HG03378 (cell line): ENCODE data around the gene MBD2.
"Not testable (repeated sequence)": the region's sequence is repeated elsewhere in the genome, so short reads cannot be mapped to it uniquely, and the experiment has no call there.

ENCODE experiments used
- ATAC-seq: cut with Tn5 transposase; IDR thresholded peaks from one replicate; pipeline ENCODE4 v1.9.1; 2021; ENCODE audit warnings: mild to moderate bottlenecking, moderate library complexity; ENCODE audit not compliant: unreplicated experiment

Gene MBD2

DNA sequence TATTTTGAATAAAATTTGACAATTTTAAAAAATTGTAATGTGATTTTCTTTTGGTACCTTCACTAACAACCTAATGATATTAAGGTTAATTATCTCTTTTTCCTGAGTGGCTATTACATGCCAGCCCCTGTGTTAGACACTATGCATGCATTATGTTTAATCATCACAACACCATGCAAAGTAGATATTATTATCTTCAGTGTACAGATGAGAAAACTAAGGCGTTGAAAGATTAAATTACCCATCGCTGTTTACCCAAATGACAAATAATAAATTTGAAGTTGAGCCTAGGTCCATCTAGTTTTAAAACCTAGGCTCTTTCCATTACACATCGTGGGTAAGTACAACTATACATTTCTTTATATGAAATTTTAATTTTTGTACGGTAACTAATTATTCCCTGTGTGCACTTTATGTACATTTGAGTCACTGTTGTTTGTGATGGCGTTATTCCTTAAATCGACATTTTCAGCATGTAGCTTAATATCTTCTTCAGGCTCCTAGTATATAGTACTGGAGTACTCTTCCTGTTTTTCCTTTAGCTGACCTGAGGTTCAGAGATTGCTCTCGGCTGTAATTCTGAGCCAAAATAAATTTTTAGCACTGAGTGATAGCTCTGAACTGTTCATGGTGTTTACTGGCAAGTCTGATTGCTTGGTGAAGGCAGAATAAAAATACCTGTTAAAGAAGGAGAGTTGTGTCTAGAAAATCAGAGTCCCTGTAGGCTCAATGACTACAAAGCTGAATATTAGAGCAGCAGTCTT lies 13.9 kb upstream of the MBD2 start:
- ATAC-seq: no peak

DNA sequence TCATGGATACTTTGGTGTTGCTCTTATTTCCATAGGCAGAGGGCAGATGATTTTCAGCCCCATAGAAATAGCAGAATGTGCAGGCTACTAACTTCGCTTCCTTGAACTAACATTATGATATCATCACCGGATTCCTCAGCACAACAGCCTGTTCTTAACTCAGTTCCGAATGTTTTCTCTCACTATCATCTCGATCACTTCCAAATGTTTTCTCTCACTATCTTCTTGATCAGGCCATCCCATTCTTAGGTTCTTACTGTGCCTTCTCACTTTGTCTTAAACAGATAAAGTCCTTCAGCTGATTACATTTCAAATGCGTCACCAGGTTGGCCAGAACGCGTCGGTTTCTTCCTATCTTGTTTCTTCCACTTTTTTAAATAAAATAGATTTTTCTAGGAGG lies 11.4 kb upstream of the MBD2 start:
- ATAC-seq: no peak

DNA sequence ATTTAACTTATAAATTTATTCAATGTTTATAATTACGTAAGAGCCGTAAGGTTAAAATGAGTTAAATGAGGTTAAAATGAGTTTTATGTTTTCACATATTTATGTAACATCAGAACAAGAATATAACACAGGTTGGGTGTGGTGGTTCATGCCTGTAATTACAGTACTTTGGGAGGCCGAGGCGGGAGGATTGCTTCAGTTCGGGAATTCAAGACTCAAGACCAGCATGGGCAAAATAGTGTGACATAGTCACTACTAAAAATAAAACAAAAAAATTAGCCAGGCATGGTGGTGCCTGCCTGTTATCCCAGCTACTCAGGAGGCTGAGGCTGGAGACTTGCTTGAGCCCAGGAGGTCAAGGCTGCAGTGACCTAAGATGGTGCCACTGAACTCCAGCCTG lies 9.3 kb upstream of the MBD2 start:
- no peak for ATAC-seq

DNA sequence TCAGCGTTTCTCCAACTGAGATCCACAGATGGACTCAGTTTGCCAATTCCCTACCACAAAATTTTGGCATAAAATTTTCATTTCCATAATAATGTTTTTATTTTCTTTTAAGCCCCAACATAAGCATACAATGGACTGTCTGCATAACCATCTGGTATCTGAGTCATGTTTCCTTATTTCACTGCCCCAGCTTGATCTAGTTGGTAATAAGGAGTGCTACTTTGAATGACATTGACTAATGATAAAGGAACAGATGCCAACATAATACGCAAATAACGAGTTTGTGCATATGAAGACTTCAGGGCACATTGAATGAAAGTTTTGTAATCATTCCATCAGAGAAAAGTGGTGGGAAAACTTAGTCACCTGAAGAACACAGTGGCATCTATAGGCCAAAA lies 8.8 kb upstream of the MBD2 start:
- no peak for ATAC-seq

DNA sequence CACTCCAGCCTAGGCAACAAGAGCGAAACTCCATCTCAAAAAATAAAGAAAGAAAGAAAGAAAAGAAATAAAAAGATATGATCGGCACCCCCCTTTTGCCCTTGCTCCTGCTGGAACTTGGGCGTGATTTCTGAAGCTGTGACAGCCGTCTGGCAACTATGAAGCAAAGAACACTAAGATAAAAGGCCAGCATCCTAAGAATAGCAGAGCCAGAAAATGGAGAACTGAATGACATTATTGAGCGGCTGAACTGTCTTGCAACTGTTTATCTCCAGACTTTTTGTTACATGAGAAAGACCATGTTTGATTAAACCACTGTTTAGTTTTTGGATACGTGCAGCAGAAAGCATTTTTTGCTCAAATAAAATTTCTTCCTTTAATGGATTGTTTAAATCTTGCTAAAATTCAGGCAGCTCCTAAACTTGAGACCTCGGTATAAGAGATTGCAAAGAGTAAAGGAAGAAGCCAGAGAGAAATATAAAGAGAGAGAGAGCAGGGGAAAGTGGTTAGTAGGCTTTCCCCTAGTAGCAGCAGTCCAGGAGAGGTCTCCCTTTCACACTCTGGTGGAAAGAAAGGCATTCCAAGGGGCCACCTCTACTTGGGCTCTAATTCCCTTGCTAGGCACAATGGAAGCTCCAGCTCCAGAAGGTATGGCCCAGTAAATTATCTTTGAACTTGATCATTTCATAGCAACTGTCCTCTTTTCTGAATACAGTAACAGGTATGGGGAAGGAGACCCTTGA lies 8.2 kb upstream of the MBD2 start:
- ATAC-seq: no peak

DNA sequence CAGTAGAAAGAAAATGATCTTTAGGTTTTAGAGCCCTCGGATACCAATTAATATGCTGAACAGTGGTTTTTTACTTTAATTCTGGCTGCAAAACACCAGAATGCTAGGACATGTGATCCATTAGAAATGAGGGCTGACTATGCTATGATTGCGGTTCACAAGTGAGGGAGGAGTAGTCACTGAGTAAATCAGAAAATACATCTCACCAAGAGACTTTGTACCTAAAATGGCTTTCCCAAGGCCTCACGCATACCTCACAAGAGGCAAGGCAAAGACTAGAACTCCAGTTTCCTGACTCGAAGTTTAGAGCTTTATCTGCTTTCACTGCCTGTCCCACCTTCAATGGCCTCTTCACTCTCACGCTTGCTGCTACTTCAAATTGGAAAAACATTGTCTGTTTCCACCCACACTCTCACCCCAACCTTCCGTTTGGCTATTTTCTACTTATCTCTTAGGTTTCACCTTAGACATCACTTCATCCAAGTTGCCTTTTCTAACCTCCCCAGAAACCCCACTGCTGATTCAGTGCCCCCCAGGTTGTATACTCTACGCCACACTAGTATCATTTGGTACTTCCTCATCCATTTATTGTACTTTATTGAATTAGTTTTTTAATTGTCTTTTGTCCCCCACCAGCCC lies 5.1 kb upstream of the MBD2 start:
- ATAC-seq: no peak

DNA sequence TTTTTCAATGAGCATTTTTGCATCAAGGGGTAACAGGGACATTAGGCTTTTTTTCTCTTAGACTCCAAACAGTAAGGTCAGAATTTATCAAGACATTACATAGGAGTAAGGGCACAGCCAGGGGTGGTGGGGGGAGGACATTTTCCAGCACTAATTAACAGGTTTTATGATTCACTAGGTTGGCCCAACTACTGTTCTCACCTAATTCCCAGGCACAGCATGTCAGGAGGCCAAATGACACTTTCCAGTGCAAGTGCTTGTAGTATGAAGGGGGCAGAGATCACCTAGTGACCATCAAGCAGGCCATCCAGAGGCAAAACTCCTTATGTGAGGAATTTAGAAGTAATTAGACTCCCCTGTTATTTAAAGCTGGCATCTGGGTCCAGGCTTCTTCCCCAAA lies 3.9 kb upstream of the MBD2 start:
- ATAC-seq: no peak

DNA sequence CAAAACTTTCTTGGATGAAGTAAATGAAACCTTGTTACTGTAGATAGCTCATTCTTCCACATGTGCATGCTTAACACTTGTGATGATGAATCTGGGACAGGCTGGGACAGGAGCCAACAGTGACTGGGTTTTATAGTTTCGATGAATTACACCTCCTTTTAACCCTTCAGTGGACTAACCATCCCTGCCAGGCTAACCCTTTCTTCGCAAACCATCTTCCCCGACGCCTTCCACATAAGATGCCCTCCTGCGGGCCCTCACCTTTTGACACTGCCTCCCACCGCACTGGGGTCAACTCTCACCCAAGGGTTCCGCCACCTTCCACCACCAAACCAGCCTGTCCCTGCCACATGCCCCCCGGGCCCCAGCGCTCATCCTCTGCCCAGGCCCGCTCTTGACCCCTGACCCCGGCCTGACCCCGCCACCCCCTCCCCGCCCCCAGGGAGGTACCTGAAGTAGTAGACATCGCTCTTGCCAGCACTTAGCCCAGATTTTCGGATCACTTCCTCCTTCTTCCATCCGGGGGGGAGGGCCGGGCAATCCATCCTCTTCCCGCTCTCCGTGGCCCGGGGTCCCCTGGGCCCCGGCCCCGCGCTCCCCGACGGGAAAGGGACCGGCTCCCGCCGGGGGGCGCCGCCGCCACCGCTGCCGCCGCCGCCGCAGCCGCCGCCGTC lies 764 bp downstream of the MBD2 start:
- peak; percentile 35 for ATAC-seq

DNA sequence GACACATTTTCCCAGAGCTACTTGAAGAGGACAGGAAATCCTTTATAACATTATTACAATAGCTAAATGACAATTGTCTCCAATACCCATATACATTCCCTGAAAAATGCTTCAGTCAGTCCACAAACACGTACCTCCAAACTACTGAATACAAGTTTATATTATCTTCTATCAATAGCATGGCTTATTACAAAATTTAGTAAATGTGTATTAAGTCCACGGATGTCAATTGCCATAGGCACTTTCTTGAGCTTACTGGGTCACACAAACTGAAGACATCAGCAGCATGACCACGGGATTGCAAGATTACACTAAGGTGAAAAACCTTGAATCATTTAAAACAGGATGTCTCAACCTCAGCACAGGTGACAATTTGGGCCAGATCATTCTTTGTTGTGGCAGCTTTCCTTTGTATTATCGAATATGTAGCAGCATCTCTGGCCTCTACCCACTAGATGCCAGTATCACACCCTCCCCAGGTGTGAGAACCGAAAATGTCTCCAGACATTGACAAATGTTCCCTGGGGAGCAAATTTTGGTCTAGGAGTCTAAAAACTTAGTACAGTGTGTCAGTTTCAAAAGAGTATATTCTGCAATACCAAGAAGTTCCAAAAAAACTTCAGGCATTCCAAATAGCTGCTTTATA lies 1.4 kb downstream of the MBD2 start:
- ATAC-seq: peak; percentile 51

DNA sequence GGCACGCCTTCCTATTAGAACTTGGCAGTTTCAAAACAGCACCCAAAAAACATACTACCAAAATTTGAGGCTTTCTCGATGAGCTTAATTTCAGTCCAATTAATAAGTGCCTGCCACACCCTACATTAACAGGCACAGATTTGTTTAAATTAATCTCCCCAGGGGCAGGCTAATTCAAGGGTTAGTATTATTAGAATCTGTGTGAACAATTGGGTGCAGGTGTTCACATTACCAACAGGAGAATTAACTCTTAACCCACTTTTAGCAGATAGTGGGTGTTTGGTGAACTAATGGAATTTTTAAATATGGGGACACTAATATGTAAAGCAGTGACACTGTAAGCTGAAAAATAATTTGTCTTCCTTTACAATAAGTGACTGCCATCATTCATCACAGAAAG lies 4.1 kb downstream of the MBD2 start:
- ATAC-seq: no peak

DNA sequence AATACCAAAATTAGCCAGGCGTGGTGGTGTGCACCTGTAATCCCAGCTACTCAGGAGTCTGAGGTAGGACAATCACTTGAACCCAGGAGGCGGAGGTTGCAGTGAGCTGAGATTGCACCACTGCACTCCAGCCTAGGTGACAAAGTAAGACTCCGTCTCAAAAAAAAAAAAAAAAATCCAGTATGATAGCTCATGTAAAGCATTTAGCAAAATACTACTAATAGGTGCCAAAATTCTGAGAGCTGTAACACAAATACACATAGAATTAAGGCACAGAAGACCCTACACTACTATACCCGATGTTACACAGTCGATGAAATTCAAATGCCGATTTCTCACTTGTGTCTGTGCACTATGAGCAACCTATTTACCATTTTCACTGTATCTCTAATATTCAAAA lies 5.7 kb downstream of the MBD2 start:
- not testable (repeated sequence) for ATAC-seq

DNA sequence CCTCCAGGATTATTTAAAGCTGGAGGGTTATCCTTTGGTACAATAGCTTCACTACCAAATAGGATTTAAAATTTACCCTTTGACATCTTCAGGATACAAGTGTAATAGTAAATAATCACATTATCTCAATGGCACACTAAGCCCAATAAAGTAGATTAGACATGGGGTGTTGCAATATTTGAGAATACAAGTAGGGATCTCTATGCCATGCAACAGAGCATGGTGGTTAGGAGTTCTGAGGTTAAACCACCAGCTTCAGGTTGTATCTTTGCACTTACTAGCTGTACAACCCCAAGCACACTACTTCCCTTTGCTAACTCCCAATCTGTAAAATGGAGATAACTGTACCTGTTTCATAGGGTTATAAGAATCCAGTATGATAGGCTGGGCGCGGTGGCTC lies 6.2 kb downstream of the MBD2 start:
- ATAC-seq: no peak

DNA sequence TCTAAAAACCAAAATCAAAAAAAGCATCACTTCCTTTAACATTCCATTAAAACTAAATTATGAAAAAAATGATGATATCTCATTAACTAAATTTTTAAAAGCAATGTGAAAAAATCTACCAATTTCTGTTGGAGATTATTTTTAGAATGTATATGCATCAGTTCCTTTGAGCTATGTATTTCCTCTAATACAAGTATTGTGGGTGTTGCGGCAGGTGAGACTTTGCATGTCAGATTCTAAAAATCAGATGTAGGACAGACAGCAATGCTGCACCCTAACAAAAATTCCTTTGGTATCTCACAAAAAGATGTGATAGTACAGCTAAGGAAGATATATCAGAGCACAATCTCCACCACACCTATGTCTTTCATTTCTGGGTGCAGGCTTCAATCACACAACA lies 6.8 kb downstream of the MBD2 start:
- peak; percentile 55 for ATAC-seq

DNA sequence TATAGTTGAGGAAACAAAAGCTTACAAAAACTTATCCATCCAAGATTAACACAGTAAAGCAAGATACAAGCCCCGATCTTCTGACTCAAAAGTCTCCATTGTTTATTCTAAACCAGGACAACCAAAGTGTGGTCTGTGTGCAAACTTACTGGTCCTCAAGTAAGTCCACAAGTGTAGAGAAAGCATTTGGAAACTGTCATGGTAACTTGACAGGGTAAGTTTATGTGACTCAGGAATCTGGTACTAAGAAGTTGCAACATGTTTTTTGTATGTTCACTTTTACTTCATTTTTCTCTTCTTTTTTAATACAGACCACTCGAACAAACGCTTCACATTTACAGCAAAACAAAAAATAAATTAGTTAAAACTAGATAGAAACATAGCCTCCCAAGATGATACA lies 9.4 kb downstream of the MBD2 start:
- ATAC-seq: no peak

DNA sequence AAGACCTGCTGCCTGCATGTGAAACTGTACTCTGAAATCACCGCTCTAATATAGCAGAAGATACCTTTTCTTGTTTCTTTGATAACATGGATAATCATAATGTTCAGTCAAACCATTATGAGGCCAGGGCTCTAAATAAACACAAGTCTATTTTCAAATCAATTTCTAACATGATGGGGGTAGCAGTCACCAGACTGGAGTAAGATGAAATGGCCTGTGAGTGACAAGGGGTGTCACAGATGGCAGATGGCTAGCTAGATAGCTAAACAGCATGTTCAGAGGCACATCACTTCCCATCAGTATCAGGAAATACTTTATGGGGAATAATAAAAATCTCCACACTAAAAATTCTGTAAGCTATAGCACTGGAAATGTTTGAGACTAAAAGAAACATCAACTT lies 14.0 kb downstream of the MBD2 start:
- ATAC-seq: peak; percentile 34

DNA sequence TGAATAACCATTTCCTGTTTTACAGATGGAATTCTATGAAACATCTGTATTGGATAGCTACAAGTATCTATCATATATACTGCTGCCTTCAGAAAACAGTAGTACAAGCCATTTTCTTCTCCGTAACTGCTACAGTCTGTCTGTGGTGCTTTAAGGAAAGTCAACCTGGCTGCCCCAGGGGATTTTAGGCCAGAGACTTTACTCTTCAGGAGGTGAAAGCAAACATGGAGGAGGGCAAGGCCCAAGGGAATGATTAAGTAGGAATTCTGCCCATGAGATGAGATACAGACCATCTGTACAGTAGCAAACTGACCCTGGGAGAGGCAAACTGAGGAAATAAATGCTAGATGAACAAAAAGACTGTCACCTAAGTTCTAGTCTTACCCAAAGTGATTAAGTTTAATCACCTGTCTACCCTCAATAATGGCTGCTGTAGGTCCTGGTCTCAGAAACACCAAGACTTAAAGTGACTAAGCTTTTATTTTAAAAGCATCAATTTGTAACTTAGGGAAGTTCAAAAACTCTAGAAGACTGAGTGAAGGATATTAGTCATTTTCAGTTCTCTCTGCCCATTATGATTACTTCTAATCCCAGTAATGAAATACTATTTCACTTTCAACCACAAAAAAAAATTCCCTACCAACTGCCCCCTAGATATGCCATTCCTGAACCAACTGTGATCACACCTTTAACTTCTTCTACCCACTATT lies 14.8 kb downstream of the MBD2 start:
- ATAC-seq: peak; percentile 89

DNA sequence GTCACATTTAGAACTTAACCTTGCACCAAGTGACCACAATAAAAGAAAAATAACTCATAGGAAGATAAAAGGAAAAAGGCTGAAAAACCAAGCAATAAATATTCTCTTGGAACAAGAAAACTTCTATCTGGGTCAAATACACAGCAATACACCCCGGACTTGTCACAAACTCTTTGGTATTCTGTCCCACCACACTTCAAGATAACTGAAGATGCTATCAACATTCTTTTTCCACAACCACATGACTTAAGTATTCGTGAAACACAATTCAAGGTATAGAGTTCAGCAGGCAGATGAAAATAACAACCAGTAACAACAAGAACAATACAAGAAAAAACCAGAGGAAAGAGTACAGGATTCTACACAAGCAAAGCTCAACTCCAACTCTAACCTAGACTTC lies 18.0 kb downstream of the MBD2 start:
- no peak for ATAC-seq

DNA sequence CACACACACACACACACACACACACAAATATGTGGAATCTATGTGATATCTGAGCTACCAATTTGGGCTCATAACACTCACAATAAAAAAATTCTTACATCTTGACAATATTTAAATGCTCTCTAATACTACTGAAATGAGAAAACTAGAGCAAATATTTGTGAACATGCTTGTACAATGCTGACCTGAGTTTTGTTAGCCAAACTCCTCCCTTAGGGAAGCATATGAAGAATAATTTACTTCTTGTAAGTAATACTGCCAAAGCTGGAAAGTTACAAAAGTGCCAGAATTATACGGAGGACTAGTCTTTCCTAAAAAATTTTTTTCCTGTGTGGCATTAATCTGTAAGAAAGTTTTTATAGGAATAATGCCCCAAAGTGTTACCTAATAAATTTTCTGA lies 18.5 kb downstream of the MBD2 start:
- ATAC-seq: no peak

DNA sequence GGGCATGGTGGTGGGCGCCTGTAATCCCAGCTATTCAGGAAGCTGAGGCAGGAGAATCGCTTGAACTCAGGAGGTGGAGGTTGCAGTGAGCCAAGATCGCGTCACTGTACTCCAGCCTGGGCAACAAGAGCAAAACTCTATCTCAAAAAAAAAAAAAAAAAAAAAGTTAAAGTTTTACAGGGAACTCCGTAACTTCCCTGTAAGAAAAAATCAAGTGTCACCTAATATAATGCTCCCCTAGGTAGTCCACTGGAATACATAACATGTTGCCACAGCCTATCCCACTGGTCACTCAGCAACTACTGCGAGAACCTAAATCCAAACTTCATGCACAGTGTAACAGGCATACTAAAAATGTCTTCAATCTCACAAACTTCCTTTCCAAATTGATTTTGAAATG lies 19.0 kb downstream of the MBD2 start:
- ATAC-seq: not testable (repeated sequence)

DNA sequence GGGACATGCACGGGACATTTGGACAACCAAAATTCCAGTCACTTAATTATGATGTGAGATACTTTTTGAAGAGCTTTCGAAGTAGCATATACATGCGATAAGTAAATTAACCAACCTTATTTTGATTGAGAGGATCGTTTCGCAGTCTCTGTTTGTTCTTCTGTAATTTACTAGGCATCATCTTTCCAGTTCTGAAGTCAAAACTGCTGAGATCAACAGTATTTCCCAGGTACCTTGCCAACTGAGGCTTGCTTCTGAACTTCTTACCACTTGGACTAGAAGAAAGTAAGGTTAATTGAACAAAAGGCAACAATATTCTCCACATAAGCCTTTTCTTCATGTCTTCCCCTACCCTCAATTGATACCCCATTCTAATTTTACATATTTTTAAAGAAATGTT lies 19.6 kb downstream of the MBD2 start:
- no peak for ATAC-seq
